HT1080 (cell line): Measurements from ENCODE around the gene USP24. TPM values are rescaled to one million over a fixed set of nuclear protein-coding genes. Genes with fewer than 3 reads are reported as not detected.
"Not testable (repeated sequence)": the region's sequence is repeated elsewhere in the genome, so short reads cannot be mapped to it uniquely, and the experiment has no call there.

Source experiments
- DNase-seq: peaks from one replicate; pipeline ENCODE4 v3.0.0-alpha.2; 2015; ENCODE audit warnings: low read depth
- total RNA-seq: library from RNA; depleted of rRNA; stranded (reverse); fragments of >200 nt; shearing (Covaris generic); gene quantifications from 2 replicates; pipeline ENCODE4 v1.2.3, GENCODE V29; 2014

The USP24 gene
- total RNA-seq, 1 experiment from 2014 or later, result 31.4 TPM

- DNase-seq, result not testable (repeated sequence)
These were observed 15.4 kb downstream of the USP24 start for GRCh38 chr1:55199735-55200134.

GRCh38 chr1:55198044-55198443, 17.1 kb downstream of the USP24 start:
- DNase-seq, result no peak

- DNase-seq, result no peak
These were observed 18.1 kb downstream of the USP24 start for GRCh38 chr1:55197099-55197498.

- no peak for DNase-seq
These were observed 18.6 kb downstream of the USP24 start for GRCh38 chr1:55196433-55197035.

- DNase-seq, result no peak
These were observed 19.5 kb downstream of the USP24 start for GRCh38 chr1:55195521-55196233.

- no peak for DNase-seq
These were observed 20.3 kb downstream of the USP24 start for GRCh38 chr1:55194851-55195250.

- no peak for DNase-seq
These were observed 23.1 kb downstream of the USP24 start for GRCh38 chr1:55192093-55192492.

- not testable (repeated sequence) for DNase-seq
These were observed 23.8 kb downstream of the USP24 start for GRCh38 chr1:55191219-55191952.

- no peak for DNase-seq
These were observed 25.1 kb downstream of the USP24 start for GRCh38 chr1:55190109-55190508.

GRCh38 chr1:55188909-55189308, 26.3 kb downstream of the USP24 start:
- DNase-seq, result no peak

- no peak for DNase-seq
These were observed 29.3 kb downstream of the USP24 start for GRCh38 chr1:55185832-55186231.

GRCh38 chr1:55184859-55185258, 30.3 kb downstream of the USP24 start:
- no peak for DNase-seq

GRCh38 chr1:55181666-55182065, 33.5 kb downstream of the USP24 start:
- DNase-seq, result no peak

- DNase-seq, result no peak
These were observed 35.0 kb downstream of the USP24 start for GRCh38 chr1:55180075-55180670.

GRCh38 chr1:55179177-55179835, 35.9 kb downstream of the USP24 start:
- DNase-seq, result no peak

GRCh38 chr1:55172687-55173086, 42.5 kb downstream of the USP24 start:
- DNase-seq, result no peak

- no peak for DNase-seq
These were observed 42.9 kb downstream of the USP24 start for GRCh38 chr1:55172272-55172671.

GRCh38 chr1:55171694-55172093, 43.5 kb downstream of the USP24 start:
- no peak for DNase-seq

GRCh38 chr1:55170426-55170825, 44.7 kb downstream of the USP24 start:
- no peak for DNase-seq

- no peak for DNase-seq
These were observed 46.0 kb downstream of the USP24 start for GRCh38 chr1:55169126-55169525.

GRCh38 chr1:55168353-55168752, 46.8 kb downstream of the USP24 start:
- DNase-seq, result no peak
